A549 (cell line): Measurements from ENCODE around the gene SAP30. TPM values are rescaled to one million over a fixed set of nuclear protein-coding genes. Genes with fewer than 3 reads are reported as not detected.

Experiments used
- ATAC-seq, 2 experiments: fragments of 200-7000 bp in 1 of 2; fragments of >200 bp in 1 of 2; cut with Nextera tagmentation in 1 of 2; cut with Tn5 transposase in 1 of 2; 3 replicates each; pipeline versions ENCODE4 v1.8.0 to v1.9.1; 2018 to 2020; ENCODE audit warnings: mild to moderate bottlenecking in 1 of 2, moderate library complexity in 1 of 2
- CTCF ChIA-PET: fragments of 300-600 bp; sonication (Branson Sonifier 250); formaldehyde crosslinking; extraction: SDS; loops from one replicate; lab custom pipeline; 2021; ENCODE audit warnings: antibody characterized with exemption, inconsistent platforms; lab: Yijun Ruan, JAX
- POLR2A ChIA-PET: fragments of 350-600 bp; formaldehyde crosslinking; extraction: SDS; loops from one replicate; lab custom pipeline; 2021; ENCODE audit warnings: antibody characterized with exemption, inconsistent platforms; lab: Yijun Ruan, JAX
- DNase-seq, 2 experiments: peaks; one replicate each; pipeline versions ENCODE4 v3.0.0 to v3.0.0-alpha.2; 2011 to 2016; ENCODE audit warnings: low read depth in 1 of 2, low spot score in 1 of 2
- FAIRE-seq: peaks from 2 replicates; lab custom pipeline; 2011; peaks lifted over from hg19 to GRCh38; lab: Jason Lieb, UNC
- H3K27ac ChIP-seq, 2 experiments: fragments of >200 bp; sonication (Bioruptor Twin); formaldehyde crosslinking; 3 replicates each; pipeline ENCODE4 v1.5.1; 2016 to 2017
- H3K4me1 ChIP-seq: fragments of >200 bp; sonication (Bioruptor Twin); formaldehyde crosslinking; 3 replicates; pipeline ENCODE4 v1.6.1; 2016
- H3K4me2 ChIP-seq: fragments of >200 bp; sonication (Bioruptor Twin); formaldehyde crosslinking; 3 replicates; pipeline ENCODE4 v1.6.1; 2016
- H3K4me3 ChIP-seq: fragments of >200 bp; sonication (Bioruptor Twin); formaldehyde crosslinking; 3 replicates; pipeline ENCODE4 v1.5.1; 2016
- H3K9me3 ChIP-seq: fragments of >200 bp; sonication (Bioruptor Twin); formaldehyde crosslinking; 3 replicates; pipeline ENCODE4 v1.6.1; 2016
- ATOH8 ChIP-seq: fragments of 250-450 bp; sonication (Bioruptor Pico); IDR thresholded peaks from 2 replicates; pipeline ENCODE4 v1.5.0; 2020; ENCODE audit warnings: low read depth, mild to moderate bottlenecking, moderate library complexity
- FOSL2 ChIP-seq, 2 experiments: fragments of 450-650 bp in 1 of 2; fragments of >200 bp in 1 of 2; sonication (Bioruptor Twin) in 1 of 2; formaldehyde crosslinking; IDR thresholded peaks; 2 replicates each; pipeline versions ENCODE4 v1.5.0 to v1.6.1; 2016 to 2020; ENCODE audit warnings: mild to moderate bottlenecking in 1 of 2, moderate library complexity in 1 of 2
- HMGXB4 ChIP-seq: fragments of 250-450 bp; sonication (Bioruptor Pico); IDR thresholded peaks from 2 replicates; pipeline ENCODE4 v1.5.0; 2021; ENCODE audit warnings: mild to moderate bottlenecking, moderate library complexity, borderline replicate concordance
- HOXB5 ChIP-seq: fragments of 250-450 bp; sonication (Bioruptor Pico); IDR thresholded peaks from 2 replicates; pipeline ENCODE4 v1.5.0; 2020; ENCODE audit warnings: mild to moderate bottlenecking, moderate library complexity
- MAFK ChIP-seq: fragments of 450-650 bp; IDR thresholded peaks from 2 replicates; pipeline ENCODE4 v1.6.1; 2014; ENCODE audit not compliant: partially characterized antibody
- PHF8 ChIP-seq: fragments of 200-600 bp; sonication (generic); IDR thresholded peaks from 2 replicates; pipeline ENCODE4 v1.6.1; 2016; ENCODE audit warnings: low read depth, mild to moderate bottlenecking, antibody characterized with exemption, moderate library complexity, borderline replicate concordance
- RAD21 ChIP-seq, 2 experiments: fragments of >200 bp in 1 of 2; sonication (Bioruptor Twin) in 1 of 2; formaldehyde crosslinking in 1 of 2; IDR thresholded peaks in 1 of 2; conservative IDR thresholded peaks in 1 of 2; 2 replicates in 1 of 2; 3 replicates in 1 of 2; pipeline ENCODE4 v1.6.1; 2012 to 2018; ENCODE audit warnings: inconsistent platforms in 1 of 2
- RARB ChIP-seq: fragments of 250-450 bp; sonication (Bioruptor Pico); IDR thresholded peaks from 2 replicates; pipeline ENCODE4 v1.8.0; 2021; ENCODE audit warnings: mild to moderate bottlenecking, moderate library complexity
- REST ChIP-seq: fragments of 200-600 bp; sonication (generic); IDR thresholded peaks from 2 replicates; pipeline ENCODE4 v1.6.1; 2016; ENCODE audit warnings: antibody characterized with exemption, mild to moderate bottlenecking, moderate library complexity
- WGBS: methylation state at CpG from one replicate; pipeline ENCODE4 v1.1.6; 2017; ENCODE audit errors: missing lambda C conversion rate; 5-methylcytosine and 5-hydroxymethylcytosine counted together
- polyA plus RNA-seq, 4 experiments: library from polyadenylated mRNA; depleted of rRNA in 3 of 4; stranded (reverse); fragments of >200 nt; fragmentation: RNase III in 1 of 4; extraction: RNeasy Plus Mini Kit Qiagen cat#74134 plus additional on column Dnase treatment in 1 of 4; gene quantifications; 2 replicates in 3 of 4; 3 replicates in 1 of 4; pipeline ENCODE4 v1.2.3, GENCODE V29; 2011 to 2017
- TF ChIP-seq, protein P1 (sequence below): fragments of >200 bp; sonication (Bioruptor Twin); formaldehyde crosslinking; IDR thresholded peaks from 2 replicates; pipeline ENCODE4 v1.6.1; 2016
- TF ChIP-seq, protein P2 (sequence below): IDR thresholded peaks from 2 replicates; pipeline ENCODE4 v1.6.1; 2012; ENCODE audit warnings: low read depth, borderline replicate concordance

The SAP30 gene
- polyA plus RNA-seq, 2 of the 4 experiments (the other 2 are of a cell fraction), result 18.4 to 19.6 TPM

- FAIRE-seq (no peak), ATAC-seq (peak; percentile 49 to 63), DNase-seq (peak; percentile 43 to 51)
- peak overlapping the region; percentile 93 for H3K4me3 ChIP-seq
- peaks cover 10% of the 10 kb centered on the region; the same call in 2 of the 3 replicates for H3K4me1 ChIP-seq
- ChIA-PET POLR2A (interaction anchor here (0.6 to 5.8 kb wide), 6 partner anchors 11 to 230 kb away, joined by 3 to 116 read pairs (median 4); partner anchors contain the start of gene HMGB2), CTCF (interaction anchor here (0.7 to 1.4 kb wide), 5 partner anchors 18 to 52 kb away, joined by 3 to 8 read pairs (median 3); no protein-coding TSS in a partner anchor)
- H3K4me2 ChIP-seq, result peak overlapping the region; percentile 83
- peak overlapping the region; percentile 73 to 85 for H3K27ac ChIP-seq
- 0% methylated on average over 28 of the region's 68 CpGs for WGBS
- TF ChIP-seq REST (no peak), PHF8 (no peak), RAD21 (conservative IDR thresholded peaks at IDR 0.05 in 1 of 2, IDR thresholded peaks at IDR 0.05 in 1 of 2) (no peak), HOXB5 (CRISPR knock-in tag) (no peak), ATOH8 (CRISPR knock-in tag) (no peak)
- TF ChIP-seq, protein P1, sequence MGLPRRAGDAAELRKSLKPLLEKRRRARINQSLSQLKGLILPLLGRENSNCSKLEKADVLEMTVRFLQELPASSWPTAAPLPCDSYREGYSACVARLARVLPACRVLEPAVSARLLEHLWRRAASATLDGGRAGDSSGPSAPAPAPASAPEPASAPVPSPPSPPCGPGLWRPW, result no peak
- no peaks in the 10 kb centered on the region for H3K9me3 ChIP-seq
Measured at GRCh38 chr4:173371292-173372192, 788 bp downstream of the SAP30 start.

- POLR2A ChIA-PET, result no interaction called here
- WGBS, result 98% methylated on average over 2 of the region's 2 CpGs
- no peak for DNase-seq
- CTCF ChIA-PET, result no interaction called here
- Histone ChIP-seq H3K27ac (no peak overlapping the region), H3K9me3 (no peaks in the 10 kb centered on the region), H3K4me3 (no peak overlapping the region)
- no peak for ATAC-seq
- TF ChIP-seq MAFK, result peak; percentile 72
- TF ChIP-seq FOSL2 (IDR thresholded peaks at IDR 0.05), result no peak
- no peak for TF ChIP-seq FOSL2 (CRISPR knock-in tag; IDR thresholded peaks at IDR 0.05)
- TF ChIP-seq, all 56 proteins: peak for 1
- Histone ChIP-seq H3K4me2 (no peak overlapping the region), H3K4me1 (peaks cover 10% of the 10 kb centered on the region; the same call in 2 of the 3 replicates)
- no peak for FAIRE-seq
Measured at GRCh38 chr4:173374588-173374987, 3.8 kb downstream of the SAP30 start.

- ChIA-PET CTCF (interaction anchor here (1.1 kb wide), 1 partner anchor 79 kb away, joined by 3 read pairs; no protein-coding TSS in a partner anchor), POLR2A (no interaction called here)
- FAIRE-seq (no peak), ATAC-seq (no peak), DNase-seq (no peak)
- TF ChIP-seq HMGXB4 (CRISPR knock-in tag), result no peak
- no peak for TF ChIP-seq RAD21 (conservative IDR thresholded peaks at IDR 0.05 in 1 of 2, IDR thresholded peaks at IDR 0.05 in 1 of 2)
- no peak for TF ChIP-seq MAFK
- TF ChIP-seq, protein P1, result no peak
- TF ChIP-seq RARB (CRISPR knock-in tag), result no peak
- TF ChIP-seq, protein P2, sequence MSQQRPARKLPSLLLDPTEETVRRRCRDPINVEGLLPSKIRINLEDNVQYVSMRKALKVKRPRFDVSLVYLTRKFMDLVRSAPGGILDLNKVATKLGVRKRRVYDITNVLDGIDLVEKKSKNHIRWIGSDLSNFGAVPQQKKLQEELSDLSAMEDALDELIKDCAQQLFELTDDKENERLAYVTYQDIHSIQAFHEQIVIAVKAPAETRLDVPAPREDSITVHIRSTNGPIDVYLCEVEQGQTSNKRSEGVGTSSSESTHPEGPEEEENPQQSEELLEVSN, result no peak
- H3K4me3 ChIP-seq, result no peak overlapping the region
- H3K27ac ChIP-seq, result no peak overlapping the region
- H3K9me3 ChIP-seq, result no peaks in the 10 kb centered on the region
- H3K4me1 ChIP-seq, result no peaks in the 10 kb centered on the region
- H3K4me2 ChIP-seq, result no peak overlapping the region
- 85% methylated on average over 3 of the region's 3 CpGs for WGBS
Measured at GRCh38 chr4:173379929-173380328, 9.2 kb downstream of the SAP30 start.
